NCI-H526 (cell line): Measurements from ENCODE around the gene DGCR8.

ENCODE experiments used
- DNase-seq, 2 experiments: peaks; one replicate each; lab custom pipeline; 2025; lab: John Stamatoyannopoulos, UW

Gene DGCR8

DNA sequence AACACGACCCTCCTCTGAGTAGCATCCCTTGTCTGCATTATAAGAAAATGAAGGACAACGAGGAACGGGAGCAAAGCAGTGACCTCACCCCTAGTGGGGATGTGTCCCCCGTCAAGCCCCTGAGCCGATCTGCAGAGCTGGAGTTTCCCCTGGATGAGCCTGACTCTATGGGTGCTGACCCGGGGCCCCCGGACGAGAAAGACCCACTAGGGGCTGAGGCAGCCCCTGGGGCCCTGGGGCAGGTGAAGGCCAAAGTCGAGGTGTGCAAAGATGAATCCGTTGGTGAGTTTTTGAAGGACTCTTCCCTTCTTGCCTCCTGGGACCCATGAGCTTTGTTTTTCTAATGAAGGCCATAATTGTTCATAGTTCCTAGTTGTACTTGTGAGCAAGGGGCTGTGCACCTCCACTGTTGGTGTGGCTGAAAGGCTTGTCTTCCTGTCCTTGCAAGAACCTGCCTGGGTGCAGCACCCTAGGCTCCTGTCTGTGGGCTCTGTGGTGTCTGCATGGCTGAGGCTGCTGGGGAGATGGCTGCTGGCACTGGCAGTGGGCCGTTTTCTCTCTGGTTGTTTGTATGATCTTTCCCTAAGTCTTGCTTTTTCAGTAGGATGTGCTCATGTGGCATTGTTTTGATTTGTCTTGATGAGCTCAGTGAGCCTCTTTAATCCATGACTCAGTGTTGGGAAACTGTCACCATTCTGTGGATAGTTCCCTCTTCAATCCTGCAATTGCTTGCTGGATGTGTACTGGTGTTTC is 10.1 kb downstream of the DGCR8 start:
- DNase-seq, result no peak

- no peak for DNase-seq
These were observed 10.7 kb downstream of the DGCR8 start for GRCh38 chr22:20090730-20091240.

GRCh38 chr22:20091690-20092476 is 11.8 kb downstream of the DGCR8 start:
- no peak for DNase-seq

DNA sequence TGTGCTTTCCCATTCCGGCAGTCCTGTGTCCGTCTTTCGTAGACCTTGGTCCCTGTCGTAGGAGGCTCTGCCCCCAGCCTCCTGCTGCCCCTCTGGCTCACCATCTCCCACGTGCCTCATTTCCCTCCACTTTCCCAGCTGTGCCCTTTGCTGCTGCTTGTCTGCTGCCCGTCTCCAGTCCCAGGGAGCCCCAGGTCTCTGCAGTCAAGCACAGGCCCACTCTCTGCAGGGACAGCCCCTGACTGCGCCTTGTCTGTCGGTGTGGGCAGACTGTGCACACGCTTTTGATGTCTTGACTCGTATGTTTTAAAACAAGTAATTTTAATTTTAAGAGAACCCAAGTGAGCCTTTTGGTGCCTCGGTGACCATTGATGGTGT is 12.4 kb downstream of the DGCR8 start:
- DNase-seq, result no peak

DNA sequence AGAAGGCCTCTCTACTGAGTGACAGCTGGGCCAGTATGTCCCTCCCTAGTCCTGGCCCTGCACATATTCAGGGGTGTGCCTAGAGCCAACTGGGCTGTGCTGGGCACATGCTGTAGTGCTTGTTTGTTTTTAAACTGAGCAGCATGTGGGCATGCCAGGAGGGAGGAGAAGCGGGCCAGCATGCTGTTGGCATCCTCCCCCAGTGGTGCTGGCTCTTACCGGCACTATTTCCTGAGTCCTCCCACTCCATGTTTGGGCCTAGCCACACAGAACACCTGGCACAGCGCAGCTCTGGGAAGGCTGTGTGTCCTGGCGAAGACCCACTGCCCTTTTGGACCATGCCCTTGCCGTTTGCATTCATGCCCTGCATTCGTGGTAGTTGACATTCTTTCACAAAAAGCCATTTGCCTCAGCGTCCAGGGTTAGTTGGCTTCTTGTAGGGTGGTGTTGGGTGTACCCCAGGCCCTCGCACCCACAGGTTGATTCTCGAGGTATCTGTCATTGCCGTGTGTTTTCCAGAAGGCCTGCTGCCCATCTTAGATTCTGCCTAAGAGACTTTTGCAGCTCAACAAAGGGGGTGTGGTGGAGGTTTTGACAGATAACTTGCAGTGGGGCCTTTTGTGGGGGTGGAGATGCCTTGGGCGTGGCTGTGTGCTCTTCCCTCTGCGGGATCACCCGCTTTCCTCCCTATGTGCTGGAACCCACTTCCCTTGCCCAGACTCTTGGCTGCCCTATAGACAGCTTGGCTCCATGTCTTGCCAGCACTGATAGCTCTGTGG is 13.6 kb downstream of the DGCR8 start:
- no peak for DNase-seq

DNA sequence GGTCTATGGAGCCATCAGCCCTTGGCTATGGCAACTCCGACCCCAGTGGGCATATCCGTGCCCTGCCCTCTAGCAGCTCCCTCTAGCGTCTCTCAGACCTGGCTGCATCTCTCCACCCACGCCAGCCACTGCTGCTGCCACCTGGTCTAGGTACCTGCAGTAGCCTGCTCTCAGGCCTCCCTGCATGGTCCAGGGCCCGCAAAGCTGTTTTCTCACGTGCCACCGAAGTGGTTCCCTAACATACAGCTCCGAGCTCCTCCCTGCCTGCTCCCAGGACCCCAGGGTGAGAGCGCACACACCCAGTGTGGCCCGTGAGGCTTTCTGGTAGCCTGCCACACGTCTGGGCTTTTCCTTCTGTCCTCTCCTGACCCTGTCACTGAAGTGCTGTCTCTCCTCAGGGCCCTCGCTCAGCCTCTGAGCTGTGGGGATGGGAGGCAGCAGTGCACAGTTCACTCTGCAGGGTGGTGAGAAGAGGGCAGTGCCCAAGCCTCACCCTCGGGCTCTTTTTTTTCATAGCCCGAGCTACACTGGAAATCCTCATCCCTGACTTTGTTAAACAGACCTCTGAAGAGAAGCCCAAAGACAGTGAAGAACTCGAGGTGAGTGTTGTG is 14.3 kb downstream of the DGCR8 start:
- no peak for DNase-seq

DNA sequence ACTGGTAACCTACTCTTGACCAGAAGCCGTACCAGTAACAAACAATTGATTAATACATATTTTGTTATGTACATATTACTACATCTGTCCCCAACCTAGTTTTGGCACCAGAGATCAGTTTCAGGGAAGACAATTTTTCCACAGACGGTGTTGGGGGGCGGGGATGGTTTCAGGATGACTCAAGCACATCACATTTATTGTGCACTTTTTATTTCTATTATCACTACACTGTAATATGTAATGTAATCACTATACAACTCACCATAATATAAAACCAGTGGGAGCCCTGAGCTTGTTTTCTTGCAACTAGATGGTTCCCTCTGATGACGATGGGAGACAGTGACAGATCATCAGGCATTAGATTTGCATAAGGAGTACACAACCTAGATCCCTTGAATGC is 15.5 kb downstream of the DGCR8 start:
- DNase-seq, result no peak

DNA sequence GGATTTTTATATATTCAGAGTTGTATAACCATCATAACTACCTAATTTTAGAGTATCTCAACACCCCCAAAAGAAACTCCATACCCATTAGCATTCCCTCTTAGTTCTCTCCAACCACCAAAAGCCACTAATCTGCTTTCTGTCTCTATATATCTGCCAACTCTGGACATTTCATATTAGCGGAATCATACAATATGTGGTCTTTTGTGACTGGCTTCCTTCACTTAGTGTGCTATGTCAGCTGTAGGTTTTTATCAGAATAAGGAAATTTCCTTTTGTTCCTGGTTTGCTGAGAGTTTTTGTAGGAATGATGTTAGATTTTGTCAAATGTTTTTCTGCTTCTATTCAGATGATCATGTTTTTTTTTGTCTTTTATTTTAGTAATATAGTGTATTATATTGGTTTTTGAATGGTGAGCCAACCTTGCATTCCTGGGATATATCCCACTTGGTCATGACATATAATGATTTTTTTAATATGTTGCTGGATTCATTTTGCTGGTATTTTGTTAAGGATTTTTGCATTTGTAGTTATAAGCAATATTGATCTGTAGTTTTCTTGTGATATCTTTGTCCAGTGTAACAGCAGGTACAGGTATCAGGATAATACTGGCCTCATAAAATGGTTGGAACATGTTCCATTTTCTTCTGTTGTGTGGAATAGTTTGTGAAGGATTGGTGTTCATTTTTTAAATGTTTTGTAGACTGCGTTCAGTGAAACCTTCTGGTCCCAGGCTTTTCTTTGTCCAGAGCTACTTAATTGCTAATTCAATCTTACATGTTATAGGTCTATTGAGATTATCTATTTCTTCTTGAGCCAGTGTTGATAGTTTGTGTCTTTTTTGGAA is 16.8 kb downstream of the DGCR8 start:
- DNase-seq, result no peak

DNA sequence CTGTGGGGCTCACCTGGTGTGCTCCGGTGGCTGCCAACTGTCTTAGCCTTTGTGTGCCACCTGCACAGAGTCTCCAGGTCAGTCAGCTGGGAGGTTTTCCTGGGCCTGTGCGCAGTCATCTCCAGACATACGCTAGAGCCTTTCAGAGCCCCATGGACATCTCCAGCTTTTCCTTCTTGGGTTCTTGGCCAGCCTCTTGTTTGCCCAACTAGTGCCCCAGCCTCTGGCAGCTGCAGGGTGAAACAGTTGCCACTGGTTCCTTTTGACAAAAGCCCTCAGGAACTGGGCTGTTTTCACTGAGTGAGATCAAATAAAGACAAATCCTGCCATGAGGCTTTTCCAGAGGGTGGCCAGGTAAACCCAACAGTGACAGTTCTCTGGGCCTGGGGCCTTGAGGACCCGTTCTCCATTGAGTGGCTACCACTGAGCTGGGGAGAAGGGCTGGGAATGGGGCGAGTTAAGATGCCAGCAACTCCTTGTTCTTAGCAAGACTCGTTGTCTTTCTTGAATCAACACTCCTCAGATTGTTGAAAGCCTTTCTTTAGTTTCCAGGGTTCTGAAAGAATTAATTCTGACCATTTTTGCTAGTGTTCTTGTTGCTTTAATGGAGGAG is 19.2 kb downstream of the DGCR8 start:
- no peak for DNase-seq

GRCh38 chr22:20101638-20102037 is 21.6 kb downstream of the DGCR8 start:
- DNase-seq, result no peak

- no peak for DNase-seq
These were observed 22.3 kb downstream of the DGCR8 start for GRCh38 chr22:20102203-20102780.

DNA sequence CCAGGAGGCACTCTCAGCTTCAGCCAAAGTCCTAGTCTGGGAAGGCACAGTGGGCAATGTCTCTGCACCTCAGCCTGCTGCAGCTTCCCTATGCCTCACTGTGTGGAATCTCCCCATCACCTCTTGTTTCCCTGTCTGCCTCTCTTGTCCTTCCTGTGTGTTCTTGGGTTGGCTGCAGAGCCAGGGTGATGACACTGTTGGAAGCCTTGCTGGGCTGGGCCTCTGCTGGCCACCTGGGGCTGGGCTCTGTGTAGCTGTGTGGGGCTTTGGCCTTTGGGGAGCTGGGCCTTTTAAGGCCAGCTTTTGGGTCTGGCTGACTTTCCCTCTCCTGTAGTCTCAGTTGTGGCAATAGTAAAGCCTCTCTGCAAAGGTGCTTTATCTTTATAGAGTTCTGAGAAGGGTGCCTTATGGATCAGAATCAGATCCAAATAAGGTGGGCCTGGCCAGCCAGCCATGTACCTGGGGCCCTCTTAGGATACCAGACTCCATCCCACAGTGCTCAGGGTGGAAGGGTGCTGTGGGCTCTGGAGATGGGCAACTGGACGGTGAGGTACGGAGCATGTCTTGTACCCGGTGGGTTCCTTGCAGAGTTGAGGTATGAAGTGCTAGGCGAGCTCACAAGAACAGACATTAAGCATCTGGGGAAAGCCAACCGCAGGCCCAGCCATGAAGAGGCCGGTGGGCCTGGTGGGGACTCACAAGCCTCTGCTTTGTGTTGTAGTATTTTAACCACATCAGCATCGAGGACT is 25.6 kb downstream of the DGCR8 start:
- DNase-seq, result no peak

- DNase-seq, result no peak
These were observed 26.3 kb downstream of the DGCR8 start for GRCh38 chr22:20106205-20106848.

GRCh38 chr22:20106849-20107237 is 26.8 kb downstream of the DGCR8 start:
- no peak for DNase-seq

DNA sequence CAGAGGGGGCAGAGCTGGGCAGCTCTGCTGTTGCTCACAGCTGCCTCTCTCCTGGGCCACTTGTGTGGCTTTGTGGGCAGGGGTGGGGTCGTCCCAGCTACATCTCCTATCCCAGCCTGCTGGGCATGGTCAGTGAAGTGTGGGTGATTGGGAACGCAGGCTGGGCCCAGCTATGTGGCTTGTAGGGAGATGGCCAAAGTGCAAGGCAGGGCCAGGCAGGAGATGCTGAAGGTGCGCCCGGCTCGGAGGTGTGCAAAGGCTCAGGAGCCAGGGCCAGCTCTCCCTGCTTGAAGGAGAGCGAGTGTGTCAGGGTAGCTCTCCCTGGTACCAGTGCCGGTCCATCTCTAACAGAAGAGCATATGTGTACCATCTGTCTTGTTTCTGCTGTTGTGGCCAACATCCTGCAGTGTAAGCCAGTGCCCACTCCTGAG is 27.4 kb downstream of the DGCR8 start:
- DNase-seq, result no peak

DNA sequence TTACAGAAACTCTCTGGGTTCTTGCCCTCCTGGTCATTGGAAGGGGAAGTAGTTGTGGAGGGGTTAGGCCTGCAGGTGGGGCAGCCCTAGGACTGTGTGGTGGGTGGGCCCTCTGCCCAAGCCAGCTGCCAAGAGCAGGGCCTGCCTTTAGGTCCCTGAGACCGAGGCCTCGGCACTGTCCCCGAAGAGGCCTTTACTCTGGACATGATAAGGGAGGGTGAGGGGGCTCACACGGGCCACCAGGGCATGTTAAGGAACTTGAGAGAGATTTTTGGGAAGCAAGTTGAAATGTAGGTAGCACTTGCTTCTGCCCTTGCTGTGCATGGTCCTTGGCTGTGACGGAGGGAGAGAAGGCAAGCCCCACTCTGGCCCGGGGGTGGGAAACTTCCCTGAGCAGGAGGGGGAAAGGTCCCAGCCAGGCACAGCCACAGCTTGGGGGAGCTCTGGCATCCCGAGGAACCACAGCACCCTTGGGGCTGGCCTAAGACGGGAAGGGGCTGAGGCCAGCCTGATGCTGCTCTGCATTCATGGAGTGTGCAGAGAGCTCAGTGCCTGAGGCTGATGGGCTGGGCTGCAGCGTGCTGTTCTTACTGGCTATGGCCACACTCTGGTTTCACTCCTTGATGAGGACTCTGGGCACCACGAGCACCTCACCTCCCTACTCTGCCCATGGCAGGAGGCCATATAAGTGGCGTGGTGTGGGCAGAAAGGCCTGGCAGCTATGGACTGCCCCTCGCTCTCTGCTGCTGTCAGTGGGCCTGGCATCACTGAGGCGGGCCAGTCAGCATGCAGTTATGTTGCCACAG is 28.1 kb downstream of the DGCR8 start:
- no peak for DNase-seq

- no peak for DNase-seq
These were observed 28.8 kb downstream of the DGCR8 start for GRCh38 chr22:20108757-20109230.
